ENCODE results near the gene GAS6.

The GAS6 gene

DNA sequence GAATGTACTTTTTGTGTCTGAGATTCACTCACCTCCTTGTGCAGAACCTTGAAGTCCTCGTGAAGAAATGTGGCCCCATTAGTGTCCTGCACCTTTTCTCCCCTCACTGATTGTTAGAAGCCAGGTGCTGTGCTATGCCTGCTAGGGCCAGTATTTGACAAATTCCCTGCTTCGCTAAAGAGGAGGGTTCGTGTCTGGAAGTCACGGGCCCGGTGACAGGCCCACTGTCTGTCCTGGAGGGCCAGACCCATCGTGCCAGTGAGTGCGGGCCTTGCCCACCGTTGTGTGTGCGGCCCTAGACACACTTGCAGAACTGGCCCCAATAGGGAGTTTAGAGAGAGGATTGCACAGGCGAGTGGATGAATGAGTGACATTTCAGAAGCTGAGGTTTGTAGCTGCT lies 36.8 kb upstream of the GAS6 start:
- TF ChIP-seq ZFP37 (tag by site-specific recombination; IDR thresholded peaks at IDR 0.05) (no peak), REPIN1 (tag by site-specific recombination; IDR thresholded peaks at IDR 0.05; ENCODE audit: low read depth) (no peak), ZNF311 (tag by site-specific recombination; IDR thresholded peaks at IDR 0.05; ENCODE audit: borderline replicate concordance) (no peak), BCL11B (tag by site-specific recombination; IDR thresholded peaks at IDR 0.05; ENCODE audit: low read depth) (no peak), ZNF624 (tag by site-specific recombination; IDR thresholded peaks at IDR 0.05) (no peak), ZNF221 (tag by site-specific recombination; IDR thresholded peaks at IDR 0.05; ENCODE audit: borderline replicate concordance) (no peak), ZNF23 (tag by site-specific recombination; IDR thresholded peaks at IDR 0.05; ENCODE audit: borderline replicate concordance) (no peak), ZNF426 (tag by site-specific recombination; IDR thresholded peaks at IDR 0.05) (no peak)
- TF ChIP-seq, protein P1, sequence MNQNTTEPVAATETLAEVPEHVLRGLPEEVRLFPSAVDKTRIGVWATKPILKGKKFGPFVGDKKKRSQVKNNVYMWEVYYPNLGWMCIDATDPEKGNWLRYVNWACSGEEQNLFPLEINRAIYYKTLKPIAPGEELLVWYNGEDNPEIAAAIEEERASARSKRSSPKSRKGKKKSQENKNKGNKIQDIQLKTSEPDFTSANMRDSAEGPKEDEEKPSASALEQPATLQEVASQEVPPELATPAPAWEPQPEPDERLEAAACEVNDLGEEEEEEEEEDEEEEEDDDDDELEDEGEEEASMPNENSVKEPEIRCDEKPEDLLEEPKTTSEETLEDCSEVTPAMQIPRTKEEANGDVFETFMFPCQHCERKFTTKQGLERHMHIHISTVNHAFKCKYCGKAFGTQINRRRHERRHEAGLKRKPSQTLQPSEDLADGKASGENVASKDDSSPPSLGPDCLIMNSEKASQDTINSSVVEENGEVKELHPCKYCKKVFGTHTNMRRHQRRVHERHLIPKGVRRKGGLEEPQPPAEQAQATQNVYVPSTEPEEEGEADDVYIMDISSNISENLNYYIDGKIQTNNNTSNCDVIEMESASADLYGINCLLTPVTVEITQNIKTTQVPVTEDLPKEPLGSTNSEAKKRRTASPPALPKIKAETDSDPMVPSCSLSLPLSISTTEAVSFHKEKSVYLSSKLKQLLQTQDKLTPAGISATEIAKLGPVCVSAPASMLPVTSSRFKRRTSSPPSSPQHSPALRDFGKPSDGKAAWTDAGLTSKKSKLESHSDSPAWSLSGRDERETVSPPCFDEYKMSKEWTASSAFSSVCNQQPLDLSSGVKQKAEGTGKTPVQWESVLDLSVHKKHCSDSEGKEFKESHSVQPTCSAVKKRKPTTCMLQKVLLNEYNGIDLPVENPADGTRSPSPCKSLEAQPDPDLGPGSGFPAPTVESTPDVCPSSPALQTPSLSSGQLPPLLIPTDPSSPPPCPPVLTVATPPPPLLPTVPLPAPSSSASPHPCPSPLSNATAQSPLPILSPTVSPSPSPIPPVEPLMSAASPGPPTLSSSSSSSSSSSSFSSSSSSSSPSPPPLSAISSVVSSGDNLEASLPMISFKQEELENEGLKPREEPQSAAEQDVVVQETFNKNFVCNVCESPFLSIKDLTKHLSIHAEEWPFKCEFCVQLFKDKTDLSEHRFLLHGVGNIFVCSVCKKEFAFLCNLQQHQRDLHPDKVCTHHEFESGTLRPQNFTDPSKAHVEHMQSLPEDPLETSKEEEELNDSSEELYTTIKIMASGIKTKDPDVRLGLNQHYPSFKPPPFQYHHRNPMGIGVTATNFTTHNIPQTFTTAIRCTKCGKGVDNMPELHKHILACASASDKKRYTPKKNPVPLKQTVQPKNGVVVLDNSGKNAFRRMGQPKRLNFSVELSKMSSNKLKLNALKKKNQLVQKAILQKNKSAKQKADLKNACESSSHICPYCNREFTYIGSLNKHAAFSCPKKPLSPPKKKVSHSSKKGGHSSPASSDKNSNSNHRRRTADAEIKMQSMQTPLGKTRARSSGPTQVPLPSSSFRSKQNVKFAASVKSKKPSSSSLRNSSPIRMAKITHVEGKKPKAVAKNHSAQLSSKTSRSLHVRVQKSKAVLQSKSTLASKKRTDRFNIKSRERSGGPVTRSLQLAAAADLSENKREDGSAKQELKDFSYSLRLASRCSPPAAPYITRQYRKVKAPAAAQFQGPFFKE (tag by site-specific recombination; IDR thresholded peaks at IDR 0.05; ENCODE audit: borderline replicate concordance) = no peak
- TF ChIP-seq, protein P2, sequence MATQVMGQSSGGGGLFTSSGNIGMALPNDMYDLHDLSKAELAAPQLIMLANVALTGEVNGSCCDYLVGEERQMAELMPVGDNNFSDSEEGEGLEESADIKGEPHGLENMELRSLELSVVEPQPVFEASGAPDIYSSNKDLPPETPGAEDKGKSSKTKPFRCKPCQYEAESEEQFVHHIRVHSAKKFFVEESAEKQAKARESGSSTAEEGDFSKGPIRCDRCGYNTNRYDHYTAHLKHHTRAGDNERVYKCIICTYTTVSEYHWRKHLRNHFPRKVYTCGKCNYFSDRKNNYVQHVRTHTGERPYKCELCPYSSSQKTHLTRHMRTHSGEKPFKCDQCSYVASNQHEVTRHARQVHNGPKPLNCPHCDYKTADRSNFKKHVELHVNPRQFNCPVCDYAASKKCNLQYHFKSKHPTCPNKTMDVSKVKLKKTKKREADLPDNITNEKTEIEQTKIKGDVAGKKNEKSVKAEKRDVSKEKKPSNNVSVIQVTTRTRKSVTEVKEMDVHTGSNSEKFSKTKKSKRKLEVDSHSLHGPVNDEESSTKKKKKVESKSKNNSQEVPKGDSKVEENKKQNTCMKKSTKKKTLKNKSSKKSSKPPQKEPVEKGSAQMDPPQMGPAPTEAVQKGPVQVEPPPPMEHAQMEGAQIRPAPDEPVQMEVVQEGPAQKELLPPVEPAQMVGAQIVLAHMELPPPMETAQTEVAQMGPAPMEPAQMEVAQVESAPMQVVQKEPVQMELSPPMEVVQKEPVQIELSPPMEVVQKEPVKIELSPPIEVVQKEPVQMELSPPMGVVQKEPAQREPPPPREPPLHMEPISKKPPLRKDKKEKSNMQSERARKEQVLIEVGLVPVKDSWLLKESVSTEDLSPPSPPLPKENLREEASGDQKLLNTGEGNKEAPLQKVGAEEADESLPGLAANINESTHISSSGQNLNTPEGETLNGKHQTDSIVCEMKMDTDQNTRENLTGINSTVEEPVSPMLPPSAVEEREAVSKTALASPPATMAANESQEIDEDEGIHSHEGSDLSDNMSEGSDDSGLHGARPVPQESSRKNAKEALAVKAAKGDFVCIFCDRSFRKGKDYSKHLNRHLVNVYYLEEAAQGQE (tag by site-specific recombination; IDR thresholded peaks at IDR 0.05) = no peak
- TF ChIP-seq, protein P3, sequence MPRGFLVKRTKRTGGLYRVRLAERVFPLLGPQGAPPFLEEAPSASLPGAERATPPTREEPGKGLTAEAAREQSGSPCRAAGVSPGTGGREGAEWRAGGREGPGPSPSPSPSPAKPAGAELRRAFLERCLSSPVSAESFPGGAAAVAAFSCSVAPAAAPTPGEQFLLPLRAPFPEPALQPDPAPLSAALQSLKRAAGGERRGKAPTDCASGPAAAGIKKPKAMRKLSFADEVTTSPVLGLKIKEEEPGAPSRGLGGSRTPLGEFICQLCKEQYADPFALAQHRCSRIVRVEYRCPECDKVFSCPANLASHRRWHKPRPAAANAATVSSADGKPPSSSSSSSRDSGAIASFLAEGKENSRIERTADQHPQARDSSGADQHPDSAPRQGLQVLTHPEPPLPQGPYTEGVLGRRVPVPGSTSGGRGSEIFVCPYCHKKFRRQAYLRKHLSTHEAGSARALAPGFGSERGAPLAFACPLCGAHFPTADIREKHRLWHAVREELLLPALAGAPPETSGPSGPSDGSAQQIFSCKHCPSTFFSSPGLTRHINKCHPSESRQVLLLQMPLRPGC (tag by site-specific recombination; IDR thresholded peaks at IDR 0.05) = no peak
- Histone ChIP-seq H3K4me3 (ENCODE audit: low read depth, low read length) (no peak overlapping the region), H3K27ac (ENCODE audit: extremely low read depth, low read depth, low read length) (no peak overlapping the region), H3K36me3 (ENCODE audit: control insufficient read depth in 2 of 2, insufficient read depth in 1 of 2, low read length in 2 of 2) (no peaks in the 10 kb centered on the region), H3K9me3 (ENCODE audit: control insufficient read depth, insufficient read depth, low read depth, low read length) (no peaks in the 10 kb centered on the region), H3K4me1 (ENCODE audit: control insufficient read depth, insufficient read depth, low read length) (no peaks in the 10 kb centered on the region)
- ChIA-PET POLR2A (no interaction called here), CTCF (no interaction called here)

DNA sequence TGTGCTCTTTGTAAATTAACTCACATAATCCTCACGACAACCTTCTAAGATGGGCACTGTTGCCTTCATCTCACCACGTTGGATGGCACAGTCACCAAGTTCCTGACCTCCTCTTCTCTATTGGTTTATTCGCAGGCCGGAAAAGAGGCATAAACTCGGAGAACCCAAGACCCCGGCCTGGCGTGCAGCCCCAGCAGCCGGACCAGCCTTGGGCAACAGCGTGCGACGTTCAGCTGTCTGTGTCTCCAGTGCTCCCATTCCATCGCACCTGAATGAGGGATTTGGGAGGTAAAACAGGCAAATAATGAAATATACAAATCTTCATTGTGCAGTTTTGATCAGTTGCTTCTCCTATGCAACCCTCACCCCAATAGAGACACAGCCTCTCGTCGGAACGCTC lies 34.5 kb upstream of the GAS6 start:
- no peaks in the 10 kb centered on the region for H3K9me3 ChIP-seq (ENCODE audit: control insufficient read depth, insufficient read depth, low read depth, low read length)
- no peak overlapping the region for H3K4me3 ChIP-seq (ENCODE audit: low read depth, low read length)
- H3K36me3 ChIP-seq (ENCODE audit: control insufficient read depth in 2 of 2, insufficient read depth in 1 of 2, low read length in 2 of 2) = no peaks in the 10 kb centered on the region
- H3K4me1 ChIP-seq (ENCODE audit: control insufficient read depth, insufficient read depth, low read length) = no peaks in the 10 kb centered on the region
- TF ChIP-seq ZNF37A (tag by site-specific recombination; IDR thresholded peaks at IDR 0.05) = no peak
- CTCF ChIA-PET = no interaction called here
- H3K27ac ChIP-seq (ENCODE audit: extremely low read depth, low read depth, low read length) = no peak overlapping the region
- POLR2A ChIA-PET = no interaction called here

Data from HEK293 (cell line).